Measurements from ENCODE around the gene IGSF11. TPM values are rescaled to one million over a fixed set of nuclear protein-coding genes. Genes with fewer than 3 reads are reported as not detected.

Gene IGSF11
- total RNA-seq, 1 donor from 2014 or later, result 8.2 TPM

GRCh38 chr3:118984699-118985098 is 49.9 kb downstream of the IGSF11 start:
- DNase-seq, result no peak
- H3K27me3 Mint-ChIP-seq (ENCODE audit: unreplicated experiment), result no peaks in the 10 kb centered on the region
- H3K4me3 Mint-ChIP-seq (ENCODE audit: unreplicated experiment), result no peak overlapping the region
- H3K36me3 Mint-ChIP-seq (ENCODE audit: unreplicated experiment), result no peaks in the 10 kb centered on the region
- H3K9me3 Mint-ChIP-seq (ENCODE audit: unreplicated experiment), result peaks cover 5% of the 10 kb centered on the region
- no peak for TF ChIP-seq CTCF (IDR thresholded peaks at IDR 0.05; ENCODE audit: partially characterized antibody, unreplicated experiment)
- H3K4me1 Mint-ChIP-seq (ENCODE audit: low read depth, unreplicated experiment), result peaks cover 38% of the 10 kb centered on the region
- H3K27ac Mint-ChIP-seq (ENCODE audit: unreplicated experiment), result no peak overlapping the region

GRCh38 chr3:118981494-118982134 is 53.0 kb downstream of the IGSF11 start:
- Mint-ChIP-seq H3K27me3 (ENCODE audit: unreplicated experiment) (no peaks in the 10 kb centered on the region), H3K9me3 (ENCODE audit: unreplicated experiment) (peaks cover 3% of the 10 kb centered on the region), H3K4me3 (ENCODE audit: unreplicated experiment) (no peak overlapping the region), H3K27ac (ENCODE audit: unreplicated experiment) (peak overlapping the region; percentile 25), H3K36me3 (ENCODE audit: unreplicated experiment) (peaks cover 4% of the 10 kb centered on the region), H3K4me1 (ENCODE audit: low read depth, unreplicated experiment) (peaks cover 23% of the 10 kb centered on the region)
- DNase-seq, result no peak
- no peak for TF ChIP-seq CTCF (IDR thresholded peaks at IDR 0.05; ENCODE audit: partially characterized antibody, unreplicated experiment)

- H3K9me3 Mint-ChIP-seq (ENCODE audit: unreplicated experiment), result no peaks in the 10 kb centered on the region
- H3K27me3 Mint-ChIP-seq (ENCODE audit: unreplicated experiment), result no peaks in the 10 kb centered on the region
- peaks cover 4% of the 10 kb centered on the region for H3K36me3 Mint-ChIP-seq (ENCODE audit: unreplicated experiment)
- no peak for DNase-seq
- TF ChIP-seq CTCF (IDR thresholded peaks at IDR 0.05; ENCODE audit: partially characterized antibody, unreplicated experiment), result no peak
- H3K27ac Mint-ChIP-seq (ENCODE audit: unreplicated experiment), result no peak overlapping the region
- no peak overlapping the region for H3K4me3 Mint-ChIP-seq (ENCODE audit: unreplicated experiment)
- H3K4me1 Mint-ChIP-seq (ENCODE audit: low read depth, unreplicated experiment), result peaks cover 19% of the 10 kb centered on the region
Measured at GRCh38 chr3:118980832-118981231, 53.8 kb downstream of the IGSF11 start.

GRCh38 chr3:118978393-118978758 is 56.3 kb downstream of the IGSF11 start:
- Mint-ChIP-seq H3K27ac (ENCODE audit: unreplicated experiment) (no peak overlapping the region), H3K4me3 (ENCODE audit: unreplicated experiment) (no peak overlapping the region), H3K9me3 (ENCODE audit: unreplicated experiment) (no peaks in the 10 kb centered on the region), H3K4me1 (ENCODE audit: low read depth, unreplicated experiment) (peaks cover 17% of the 10 kb centered on the region), H3K36me3 (ENCODE audit: unreplicated experiment) (peaks cover 4% of the 10 kb centered on the region), H3K27me3 (ENCODE audit: unreplicated experiment) (no peaks in the 10 kb centered on the region)
- no peak for TF ChIP-seq CTCF (IDR thresholded peaks at IDR 0.05; ENCODE audit: partially characterized antibody, unreplicated experiment)
- DNase-seq, result no peak

GRCh38 chr3:118977671-118978392 is 56.8 kb downstream of the IGSF11 start:
- Mint-ChIP-seq H3K27me3 (ENCODE audit: unreplicated experiment) (no peaks in the 10 kb centered on the region), H3K27ac (ENCODE audit: unreplicated experiment) (no peak overlapping the region), H3K36me3 (ENCODE audit: unreplicated experiment) (peaks cover 4% of the 10 kb centered on the region), H3K4me1 (ENCODE audit: low read depth, unreplicated experiment) (peaks cover 20% of the 10 kb centered on the region), H3K4me3 (ENCODE audit: unreplicated experiment) (no peak overlapping the region), H3K9me3 (ENCODE audit: unreplicated experiment) (no peaks in the 10 kb centered on the region)
- no peak for DNase-seq
- TF ChIP-seq CTCF (IDR thresholded peaks at IDR 0.05; ENCODE audit: partially characterized antibody, unreplicated experiment), result no peak
